Measurements from ENCODE around the gene SPHK1.

- TF ChIP-seq CTCF (IDR thresholded peaks at IDR 0.05) (no peak), POLR2A (IDR thresholded peaks at IDR 0.05) (no peak)
These were observed 49.3 kb downstream of the SPHK1 start for GRCh38 chr17:76433693-76434092.

Measured in esophagus squamous epithelium (tissue), 4 donors.